Adrenal gland (tissue), 12 donors: ENCODE results near the gene MXRA8. TPM values are rescaled to one million over a fixed set of nuclear protein-coding genes. Genes with fewer than 3 reads are reported as not detected.
"Not testable (repeated sequence)": the region's sequence is repeated elsewhere in the genome, so short reads cannot be mapped to it uniquely, and the experiment has no call there.

Experiments used
- DNase-seq, 7 donors: peaks; one replicate each; pipeline ENCODE4 v3.0.0-alpha.2; 2019 to 2020
- H3K27ac ChIP-seq, 5 donors: fragments of 200-600 bp; sonication (generic) in 4 of 5; 1 replicate in 3 of 5; 2 replicates in 2 of 5; pipeline versions ENCODE4 v1.5.1 to v1.8.0; 2016 to 2020; ENCODE audit warnings: mild to moderate bottlenecking in 1 of 5
- H3K27me3 ChIP-seq: fragments of 200-600 bp; 2 replicates; pipeline ENCODE4 v1.8.0; 2021
- H3K36me3 ChIP-seq, 2 donors: fragments of 200-600 bp; replicated peaks in 1 of 2; 1 replicate in 1 of 2; 2 replicates in 1 of 2; pipeline versions ENCODE4 v1.5.1 to v1.8.0; 2018 to 2022
- H3K4me1 ChIP-seq, 2 donors: fragments of 200-600 bp; replicated peaks in 1 of 2; 1 replicate in 1 of 2; 2 replicates in 1 of 2; pipeline versions ENCODE4 v1.5.1 to v1.8.0; 2018 to 2021
- H3K4me3 ChIP-seq, 4 donors: fragments of 200-600 bp; sonication (generic) in 3 of 4; one replicate each; pipeline ENCODE4 v1.5.1; 2016 to 2018
- H3K9me3 ChIP-seq, 3 donors: fragments of 200-600 bp; sonication (generic) in 1 of 3; replicated peaks in 1 of 3; 1 replicate in 2 of 3; 2 replicates in 1 of 3; pipeline versions ENCODE4 v1.5.1 to v1.8.0; 2016 to 2021
- CTCF ChIP-seq, 6 experiments: fragments of 450-650 bp in 4 of 6; fragments of 200-600 bp in 2 of 6; sonication (generic) in 1 of 6; IDR thresholded peaks; 1 replicate in 5 of 6; 2 replicates in 1 of 6; pipeline versions ENCODE4 v1.5.1 to v1.8.0; 2016 to 2021; ENCODE audit warnings: antibody characterized with exemption in 6 of 6, mild to moderate bottlenecking in 2 of 6, moderate library complexity in 1 of 6
- POLR2A ChIP-seq, 2 donors: fragments of 450-650 bp; IDR thresholded peaks; one replicate each; pipeline ENCODE4 v1.6.1; 2017; ENCODE audit warnings: antibody characterized with exemption in 2 of 2, mild to moderate bottlenecking in 2 of 2, moderate library complexity in 1 of 2
- WGBS, 4 donors: extraction: QIAGEN DNeasy Blood & Tissue Kit in 2 of 4; methylation state at CpG; one replicate each; pipeline versions ENCODE4 v1.1.5 to v1.1.7; 2013 to 2017; 5-methylcytosine and 5-hydroxymethylcytosine counted together
- intact Hi-C, 2 donors: fragments of 100-400 bp; cut with DNase I; formaldehyde crosslinking; loops; one replicate each; pipeline versions ENCODE4 v1.14.1 to v1.15.0; 2022 to 2023
- polyA plus RNA-seq, 3 donors: library from polyadenylated mRNA; stranded (reverse); fragments of 200-250 nt in 2 of 3; fragments of 350-450 nt in 1 of 3; fragmentation: Illumina TruSeq in 1 of 3; extraction: RNeasy Lipid Tissue Mini Kit (QIAGEN cat#74804) in 1 of 3; gene quantifications; one replicate each; pipeline ENCODE4 v1.2.3, GENCODE V29; 2013 to 2014
- total RNA-seq, 9 donors: library from RNA; depleted of rRNA in 4 of 9; stranded (reverse); fragments of >200 nt in 4 of 9; fragments of 120-200 nt in 1 of 9; fragmentation: NEBNext Ultra II Directional in 1 of 9; extraction: Animal tissue kit (Norgen Biotek cat#: 25700) in 1 of 9; gene quantifications; one replicate each; pipeline versions ENCODE4 v1.1.0 to v1.2.4, GENCODE V29; 2013 to 2023
- donor health status: healthy with polysubstance abuse.
- donor health status: Bipolar disorder and iron deficiency.
- donor health status: DM: yes; HTN: yes; CAD: no.
- donor health status: DM: no; HTN: no; CAD: no.
- donor health status: DM: no; HTN: no; CAD: no.
- donor health status: DM: yes; HTN: yes; CAD: no.

MXRA8 gene
- total and polyA plus RNA-seq, 12 donors: 8.4 to 104 (median 46.6) TPM

GRCh38 chr1:1317420-1317819 lies 40.9 kb downstream of the MXRA8 start:
- intact Hi-C loops: no loop called here
- 84 to 90% (median 89%) methylated on average over 6 of the region's 6 CpGs for WGBS, 4 donors
- TF ChIP-seq POLR2A (IDR thresholded peaks at IDR 0.05) (no peak), CTCF (IDR thresholded peaks at IDR 0.05) (no peak)
- peaks cover 14 to 20% of the 10 kb centered on the region in 2 donors for H3K4me1 ChIP-seq
- no peaks in the 10 kb centered on the region for H3K27me3 ChIP-seq
- no peaks in the 10 kb centered on the region for H3K9me3 ChIP-seq
- no peak overlapping the region for H3K4me3 ChIP-seq
- H3K36me3 ChIP-seq: peaks cover 0 to 56% of the 10 kb centered on the region in 2 donors
- no peak for DNase-seq
- H3K27ac ChIP-seq: peak overlapping the region in 2 of 5 donors; percentile 21 to 60

- H3K27ac ChIP-seq, H3K4me3 ChIP-seq, H3K9me3 ChIP-seq, DNase-seq, H3K27me3 ChIP-seq, intact Hi-C loops: not testable (repeated sequence)
- Histone ChIP-seq H3K4me1 (peaks cover 14 to 17% of the 10 kb centered on the region in 2 donors), H3K36me3 (peaks cover 0 to 68% of the 10 kb centered on the region in 2 donors)
- 85 to 90% (median 89%) methylated on average over 8 of the region's 8 CpGs for WGBS, 4 donors
Measured at GRCh38 chr1:1316199-1316598, 42.2 kb downstream of the MXRA8 start.

GRCh38 chr1:1315435-1315954 lies 42.9 kb downstream of the MXRA8 start:
- no peak for DNase-seq
- TF ChIP-seq POLR2A (IDR thresholded peaks at IDR 0.05): no peak
- TF ChIP-seq CTCF (IDR thresholded peaks at IDR 0.05): no peak
- Histone ChIP-seq H3K27ac (no peak overlapping the region), H3K9me3 (no peaks in the 10 kb centered on the region), H3K27me3 (no peaks in the 10 kb centered on the region), H3K4me1 (peaks cover 12 to 14% of the 10 kb centered on the region in 2 donors), H3K36me3 (peaks cover 0 to 72% of the 10 kb centered on the region in 2 donors), H3K4me3 (no peak overlapping the region)
- intact Hi-C loops: no loop called here
- 50 to 81% (median 53%) methylated on average over 8 to 22 of the region's 26 CpGs for WGBS, 4 donors

GRCh38 chr1:1314678-1315335 lies 43.5 kb downstream of the MXRA8 start:
- peaks cover 0 to 74% of the 10 kb centered on the region in 2 donors for H3K36me3 ChIP-seq
- 85 to 95% (median 89%) methylated on average over 4 to 23 of the region's 23 CpGs for WGBS, 4 donors
- DNase-seq: no peak
- no peaks in the 10 kb centered on the region for H3K27me3 ChIP-seq
- no peak for TF ChIP-seq CTCF (IDR thresholded peaks at IDR 0.05)
- no peak for TF ChIP-seq POLR2A (IDR thresholded peaks at IDR 0.05)
- peaks cover 14% of the 10 kb centered on the region in 2 donors for H3K4me1 ChIP-seq
- H3K4me3 ChIP-seq: no peak overlapping the region
- intact Hi-C loops: no loop called here
- H3K27ac ChIP-seq: no peak overlapping the region
- no peaks in the 10 kb centered on the region for H3K9me3 ChIP-seq

GRCh38 chr1:1314237-1314586 lies 44.1 kb downstream of the MXRA8 start:
- DNase-seq: no peak
- Histone ChIP-seq H3K4me3 (no peak overlapping the region), H3K27me3 (no peaks in the 10 kb centered on the region), H3K27ac (no peak overlapping the region), H3K9me3 (no peaks in the 10 kb centered on the region), H3K4me1 (peaks cover 18 to 20% of the 10 kb centered on the region in 2 donors), H3K36me3 (peaks cover 0 to 69% of the 10 kb centered on the region in 2 donors)
- intact Hi-C loops: no loop called here
- TF ChIP-seq CTCF (IDR thresholded peaks at IDR 0.05) (no peak), POLR2A (IDR thresholded peaks at IDR 0.05) (no peak)
- WGBS, 4 donors: 87 to 93% (median 91%) methylated on average over 5 to 15 of the region's 15 CpGs
